Renal pelvis (tissue), 4 donors: ENCODE measurements around the gene GLIS1. TPM values are rescaled to one million over a fixed set of nuclear protein-coding genes. Genes with fewer than 3 reads are reported as not detected.
A peak's percentile ranks its signal among the peaks of the same experiment; 100 is the strongest.

Experiments used
- DNase-seq: peaks from one replicate; pipeline ENCODE4 v3.0.0-alpha.2; 2013
- polyA plus RNA-seq, 3 donors: library from polyadenylated mRNA; unstranded; fragments of 120-200 nt; gene quantifications; one replicate each; pipeline ENCODE4 v1.2.1, GENCODE V29; 2013; ENCODE audit not compliant: insufficient read length in 3 of 3

The GLIS1 gene
- polyA plus RNA-seq, 3 donors, result 3.6 to 4.5 (median 3.9) TPM

GRCh38 chr1:53594391-53595180, 144.4 kb downstream of the GLIS1 start:
- DNase-seq, result no peak

- DNase-seq, result peak; percentile 42
Measured at GRCh38 chr1:53593758-53594380, 145.1 kb downstream of the GLIS1 start.

GRCh38 chr1:53592985-53593757, 145.8 kb downstream of the GLIS1 start:
- DNase-seq, result no peak

GRCh38 chr1:53592521-53592982, 146.4 kb downstream of the GLIS1 start:
- DNase-seq, result no peak

GRCh38 chr1:53591924-53592323, 147.0 kb downstream of the GLIS1 start:
- DNase-seq, result no peak

DNA sequence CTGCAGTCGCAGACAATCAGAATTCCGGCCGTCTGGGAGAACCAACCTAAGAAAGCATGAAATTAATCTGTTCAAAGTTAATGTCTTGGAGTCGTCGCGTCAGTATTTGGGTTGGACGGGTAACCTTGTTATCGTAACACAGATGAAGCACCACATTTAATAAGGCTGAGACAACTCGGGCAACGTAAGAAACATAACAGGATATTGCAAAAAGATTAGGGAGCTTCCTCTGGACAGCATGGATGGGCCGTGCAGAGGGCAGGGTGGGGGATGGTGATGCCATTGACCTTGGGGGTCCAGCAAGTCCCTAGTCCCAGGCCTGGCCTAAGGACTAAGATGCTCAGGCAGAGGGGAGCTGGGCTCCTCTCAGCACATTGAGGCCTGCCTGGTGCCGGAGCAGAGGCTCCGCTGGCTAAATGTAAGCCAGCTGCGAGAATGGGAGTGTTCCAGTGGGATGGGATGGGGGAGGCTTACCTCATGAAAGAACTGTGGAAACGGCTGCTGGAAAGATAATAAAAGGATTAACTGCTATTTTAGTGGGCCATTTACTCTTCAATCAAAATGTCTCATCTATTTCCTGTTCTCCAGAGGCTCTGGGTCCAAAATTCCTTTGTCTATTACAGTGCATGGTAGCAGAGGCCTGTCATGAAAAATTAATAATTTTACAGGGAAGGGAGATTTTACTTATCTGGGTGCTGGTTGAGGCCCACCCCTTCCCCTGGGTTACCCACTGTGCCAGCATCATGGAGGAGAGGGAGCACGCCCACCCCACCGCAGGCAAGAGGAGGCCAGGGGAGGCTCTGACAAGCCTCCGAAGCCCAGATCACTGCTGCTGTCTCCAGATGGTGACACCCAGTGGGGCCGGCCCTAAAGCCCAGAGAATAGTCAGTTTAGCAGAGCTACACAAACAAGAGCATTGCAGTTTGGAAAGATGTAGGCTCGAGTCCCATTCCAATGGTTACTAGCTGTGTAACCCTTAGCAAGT, 148.1 kb downstream of the GLIS1 start:
- DNase-seq, result peak; percentile 76

DNA sequence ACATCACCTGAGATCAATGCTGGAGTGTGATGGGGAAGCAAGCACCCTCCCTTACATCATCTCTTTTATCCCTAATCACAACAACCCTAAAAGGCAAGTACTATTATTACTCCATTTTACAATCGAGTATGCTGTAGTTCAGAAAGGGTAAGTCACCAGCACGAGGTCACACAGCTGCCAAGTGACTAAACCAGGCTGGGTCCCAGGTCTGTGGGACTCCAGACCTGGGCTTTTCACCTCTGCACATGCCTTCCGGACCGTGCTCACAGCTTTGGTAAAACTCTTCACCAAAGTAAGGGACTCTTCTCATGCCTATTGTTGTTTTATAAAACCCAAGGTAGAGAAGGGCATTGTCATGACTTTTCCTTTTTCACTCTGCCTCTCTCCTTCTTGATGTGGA, 148.9 kb downstream of the GLIS1 start:
- no peak for DNase-seq

- no peak for DNase-seq
Measured at GRCh38 chr1:53589043-53589887, 149.7 kb downstream of the GLIS1 start.

GRCh38 chr1:53588053-53588779, 150.7 kb downstream of the GLIS1 start:
- no peak for DNase-seq

DNA sequence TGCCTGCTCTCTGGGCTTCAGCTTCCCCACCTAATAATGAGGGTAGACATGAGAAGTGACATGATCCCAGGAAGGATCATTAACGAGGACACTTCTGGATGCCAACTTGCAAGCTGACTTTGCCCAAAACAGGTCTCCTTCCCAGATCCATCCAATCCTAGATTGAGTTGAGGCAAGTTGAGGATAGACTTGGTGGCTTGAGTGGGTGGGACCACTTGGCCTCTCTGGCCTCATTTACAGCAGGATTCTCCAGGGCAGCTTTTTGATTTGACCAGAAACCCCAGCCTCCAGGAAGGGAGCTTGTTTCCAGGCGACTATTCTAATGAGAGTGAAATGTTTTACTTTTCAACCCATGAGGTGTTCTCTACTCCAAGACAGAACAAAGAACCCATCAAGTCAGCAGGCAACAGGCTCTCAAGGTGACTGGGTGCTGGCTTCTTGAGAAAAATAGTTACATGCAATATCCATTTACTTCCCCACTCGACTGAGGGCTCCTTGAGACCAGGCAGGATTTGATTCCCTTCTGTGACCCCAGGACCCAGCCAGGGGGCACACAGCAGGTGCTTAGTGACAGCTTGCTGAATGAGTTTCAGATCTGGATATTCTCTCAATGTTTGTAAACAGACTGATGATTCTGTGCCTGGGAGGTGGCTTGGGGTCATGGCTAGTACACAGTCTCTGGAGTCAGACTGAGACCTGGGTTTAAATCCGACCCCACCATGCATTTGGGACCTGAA, 151.5 kb downstream of the GLIS1 start:
- DNase-seq, result no peak

DNA sequence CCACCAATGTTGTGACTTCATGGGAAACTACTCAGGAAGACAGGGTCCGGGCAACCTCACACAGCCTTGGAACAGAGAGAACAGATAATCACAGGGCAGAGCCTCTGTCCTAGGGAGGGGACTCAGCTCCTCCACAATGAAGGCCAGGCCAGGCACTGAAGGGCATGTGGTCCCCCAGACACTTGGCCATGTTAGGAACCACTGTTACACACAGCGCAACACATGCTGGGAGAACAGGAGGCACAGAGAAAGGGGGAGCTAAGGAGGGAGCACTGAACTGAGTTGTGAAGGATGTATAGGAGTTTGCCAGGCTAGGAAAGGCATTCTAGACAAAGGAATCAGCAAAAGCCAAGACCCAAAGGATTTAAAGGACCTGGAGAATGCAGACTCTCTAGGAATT, 152.2 kb downstream of the GLIS1 start:
- DNase-seq, result no peak

- DNase-seq, result no peak
Measured at GRCh38 chr1:53585565-53585964, 153.4 kb downstream of the GLIS1 start.

DNA sequence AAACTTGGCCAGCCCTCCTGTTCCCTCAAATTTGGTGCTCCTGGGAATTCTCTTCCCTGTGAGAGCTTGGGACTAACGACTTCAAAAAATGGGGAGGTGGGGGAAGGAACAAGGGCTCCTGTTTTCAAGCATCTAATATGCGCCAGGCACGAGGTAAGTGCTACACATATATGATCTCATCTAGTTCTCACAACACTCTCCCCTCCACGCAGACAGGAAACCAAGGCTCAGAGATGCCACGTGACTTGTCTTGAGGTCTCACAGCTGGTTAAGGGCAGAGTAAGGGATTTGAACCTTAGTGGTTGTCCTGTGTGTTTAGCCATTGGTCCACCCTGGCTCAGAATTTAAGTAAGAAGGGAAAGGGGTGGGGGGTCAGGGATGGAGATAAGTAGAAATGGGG, 153.8 kb downstream of the GLIS1 start:
- DNase-seq, result peak; percentile 60

DNA sequence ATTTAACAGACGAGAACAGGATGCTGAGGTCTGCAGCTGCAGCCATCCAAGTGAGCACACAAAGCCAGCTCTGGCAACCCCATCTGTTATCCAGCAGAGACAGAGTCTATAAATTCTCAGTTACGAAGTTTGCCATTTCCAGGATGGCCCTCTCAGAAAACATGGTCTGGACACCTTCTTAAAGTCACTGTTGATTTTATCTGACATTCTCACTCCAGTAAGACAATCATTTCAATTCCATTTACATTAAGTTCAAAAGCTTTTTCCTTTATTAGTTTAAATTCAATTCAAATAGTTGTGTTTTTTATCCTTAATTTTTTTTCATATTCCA, 154.2 kb downstream of the GLIS1 start:
- DNase-seq, result no peak

GRCh38 chr1:53583868-53584776, 154.8 kb downstream of the GLIS1 start:
- no peak for DNase-seq

- peak; percentile 54 for DNase-seq
Measured at GRCh38 chr1:53583021-53583867, 155.7 kb downstream of the GLIS1 start.
